Measurements from ENCODE around the gene ECE1. TPM values are rescaled to one million over a fixed set of nuclear protein-coding genes. Genes with fewer than 3 reads are reported as not detected.

ECE1 gene
- total and polyA plus RNA-seq, 9 of the 15 experiments (the other 6 are each of a cell fraction or from before 2014, with no cell fraction given), result 0.56 to 34.8 (median 11.0) TPM

- TF ChIP-seq ZNF609 (CRISPR knock-in tag; IDR thresholded peaks at IDR 0.05; ENCODE audit: borderline replicate concordance) (no peak), TBL1XR1 (IDR thresholded peaks at IDR 0.05; ENCODE audit: low read length in 2 of 2) (no peak), NR4A1 (CRISPR knock-in tag; IDR thresholded peaks at IDR 0.05) (no peak), NR4A1 (tag; IDR thresholded peaks at IDR 0.05) (no peak), PATZ1 (CRISPR knock-in tag; IDR thresholded peaks at IDR 0.05; ENCODE audit: borderline replicate concordance) (no peak), KDM5B (IDR thresholded peaks at IDR 0.05; ENCODE audit: insufficient replicate concordance, low read depth, low read length) (no peak), FOXJ2 (tag; IDR thresholded peaks at IDR 0.05) (no peak), FOSL1 (tag; conservative IDR thresholded peaks at IDR 0.05) (no peak)
Observed at GRCh38 chr1:21325731-21326387, 35.6 kb upstream of the ECE1 start (continued).
